Measurements from ENCODE around the gene VAV2.

VAV2 gene

DNA sequence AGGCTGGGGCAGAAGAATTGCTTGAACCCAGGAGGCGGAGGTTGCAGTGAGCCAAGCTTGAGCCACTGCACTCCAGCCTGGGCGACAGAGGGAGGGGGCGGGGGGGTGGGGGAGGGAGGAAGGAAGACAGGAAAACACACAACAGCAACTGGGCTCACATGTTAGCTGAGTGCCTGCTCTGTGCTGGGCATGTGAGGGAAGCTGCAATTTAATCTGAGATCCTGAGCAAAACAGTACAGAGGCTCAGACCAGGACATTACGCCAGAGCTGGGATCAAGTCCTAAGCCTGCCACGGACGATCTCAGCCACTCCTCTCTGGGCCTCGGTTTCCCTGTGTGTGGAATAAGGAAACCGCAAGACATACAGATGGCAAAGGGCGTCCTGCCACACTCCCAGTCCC, 119.1 kb downstream of the VAV2 start:
- no peak overlapping the region for H3K4me3 Mint-ChIP-seq
- H3K9me3 Mint-ChIP-seq, result no peaks in the 10 kb centered on the region
- H3K36me3 Mint-ChIP-seq (ENCODE audit: insufficient read depth), result no peaks in the 10 kb centered on the region
- H3K4me1 Mint-ChIP-seq (ENCODE audit: low read depth in 2 of 2), result peaks cover 13 to 14% of the 10 kb centered on the region in 2 donors
- ATAC-seq (replicated peaks) (no peak), DNase-seq (no peak)
- peaks cover 13 to 19% of the 10 kb centered on the region in 2 donors for H3K27me3 Mint-ChIP-seq
- H3K27ac Mint-ChIP-seq, result no peak overlapping the region

DNA sequence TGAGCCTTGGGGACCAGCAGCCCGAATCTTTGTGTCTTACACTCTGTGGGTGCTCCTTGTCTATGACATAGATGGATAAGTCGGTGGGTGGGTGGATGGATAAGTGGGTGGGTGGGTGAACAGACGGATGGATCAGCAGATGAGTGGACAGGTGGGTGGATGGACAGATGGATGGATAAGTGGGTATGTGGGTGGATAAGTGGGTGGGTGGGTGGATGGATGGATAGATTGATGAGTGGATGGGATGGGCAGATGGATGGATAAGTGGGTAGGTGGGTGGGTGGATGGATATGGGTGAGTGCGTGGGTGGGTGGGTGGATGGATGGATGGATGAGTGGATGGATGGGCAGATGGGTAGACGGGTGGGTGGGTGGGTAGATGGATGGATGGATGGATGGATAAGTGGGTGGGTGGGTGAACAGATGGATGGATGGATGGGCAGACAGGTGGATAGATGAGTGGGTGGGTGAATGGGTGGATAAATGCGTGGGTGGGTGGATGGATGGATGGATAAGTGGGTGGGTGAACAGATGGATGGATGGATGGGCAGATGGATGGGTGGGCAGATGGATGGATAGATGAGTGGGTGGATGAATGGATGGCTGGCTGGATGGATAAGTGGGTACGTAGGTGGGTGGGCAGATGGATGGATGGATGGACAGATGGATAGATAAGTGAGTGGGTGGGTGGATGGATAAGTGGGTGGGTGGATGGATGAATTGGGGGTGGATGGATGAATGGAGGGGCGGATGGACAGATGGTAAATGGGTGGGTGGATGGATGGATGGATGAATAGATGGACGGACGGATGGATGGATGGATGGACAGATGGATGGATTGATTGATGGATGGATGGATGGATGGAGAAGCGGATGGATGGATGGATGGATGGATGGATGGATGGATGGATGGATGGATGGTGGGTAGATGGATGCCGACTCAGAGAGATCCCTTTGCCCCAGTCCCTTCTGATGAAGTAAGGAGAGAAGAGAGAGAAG, 121.2 kb downstream of the VAV2 start:
- ATAC-seq (replicated peaks) (no peak), DNase-seq (no peak)
- H3K4me1 Mint-ChIP-seq (ENCODE audit: low read depth in 2 of 2), result peaks cover 8 to 14% of the 10 kb centered on the region in 2 donors
- no peak overlapping the region for H3K27ac Mint-ChIP-seq
- H3K9me3 Mint-ChIP-seq, result peaks cover 3 to 4% of the 10 kb centered on the region in 2 donors
- peaks cover 13 to 19% of the 10 kb centered on the region in 2 donors for H3K27me3 Mint-ChIP-seq
- no peaks in the 10 kb centered on the region for H3K36me3 Mint-ChIP-seq (ENCODE audit: insufficient read depth)
- H3K4me3 Mint-ChIP-seq, result no peak overlapping the region

DNA sequence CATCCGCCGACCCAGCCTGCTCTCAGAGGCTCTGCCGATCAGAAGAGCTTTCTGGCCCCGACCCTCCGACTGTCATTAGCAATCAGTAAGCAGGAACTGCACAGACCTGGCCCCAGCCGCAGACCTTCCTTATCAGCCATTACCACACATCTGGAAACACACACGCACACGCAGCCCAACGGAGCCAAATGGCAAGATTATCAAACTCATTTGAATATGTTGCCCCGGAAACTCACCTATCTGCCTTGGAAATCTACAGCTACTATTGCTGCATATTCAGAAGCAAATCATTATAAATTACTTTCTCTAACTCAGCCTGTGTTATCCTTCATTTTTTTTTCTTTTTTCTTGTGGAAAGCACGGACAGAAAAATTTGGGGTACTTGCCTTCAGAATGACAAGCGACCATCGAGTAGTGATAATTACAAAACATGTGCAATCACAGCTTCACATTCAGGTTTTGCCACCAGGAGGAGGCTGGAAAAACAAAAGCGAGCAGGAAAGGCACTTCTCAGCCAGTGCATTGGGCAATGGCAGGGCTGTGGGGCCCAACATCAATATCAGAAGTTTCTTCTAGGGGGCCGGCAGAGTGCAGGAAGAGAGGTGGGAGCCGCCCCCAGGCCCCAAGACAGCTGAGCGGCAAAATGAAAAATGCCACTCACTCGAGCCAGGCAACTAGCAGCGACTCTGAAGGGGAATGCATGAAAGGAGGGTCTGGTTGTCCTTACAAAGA, 122.3 kb downstream of the VAV2 start:
- Mint-ChIP-seq H3K9me3 (peaks cover 3 to 13% of the 10 kb centered on the region in 2 donors), H3K36me3 (ENCODE audit: insufficient read depth) (no peaks in the 10 kb centered on the region), H3K27ac (no peak overlapping the region), H3K27me3 (peaks cover 13 to 19% of the 10 kb centered on the region in 2 donors), H3K4me3 (peak overlapping the region in 1 of 2 donors; percentile 32), H3K4me1 (ENCODE audit: low read depth in 2 of 2) (peaks cover 7 to 14% of the 10 kb centered on the region in 2 donors)
- ATAC-seq (replicated peaks) (no peak), DNase-seq (no peak)

DNA sequence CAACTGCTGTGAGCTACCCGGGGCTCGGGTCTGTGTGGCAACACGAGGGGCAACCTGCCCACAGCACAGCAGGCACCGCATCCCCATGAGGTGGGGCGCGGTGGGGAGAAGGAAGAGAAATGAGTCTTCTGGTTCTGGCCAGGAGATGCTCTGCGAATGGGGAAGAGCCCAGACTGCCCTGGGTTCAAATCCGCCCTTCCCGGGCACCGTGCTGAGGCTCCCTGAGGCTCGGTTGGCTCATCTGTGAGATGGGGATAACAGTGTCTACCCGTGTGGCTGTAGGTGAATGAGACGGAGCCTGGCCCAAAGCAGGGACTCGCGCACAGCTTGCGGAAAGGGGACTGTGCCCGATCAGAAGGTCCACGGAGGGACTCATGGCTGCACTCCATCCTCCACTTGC, 123.9 kb downstream of the VAV2 start:
- peaks cover 3 to 13% of the 10 kb centered on the region in 2 donors for H3K9me3 Mint-ChIP-seq
- no peak overlapping the region for H3K27ac Mint-ChIP-seq
- peaks cover 7 to 14% of the 10 kb centered on the region in 2 donors for H3K4me1 Mint-ChIP-seq (ENCODE audit: low read depth in 2 of 2)
- H3K4me3 Mint-ChIP-seq, result no peak overlapping the region
- no peak for ATAC-seq (replicated peaks)
- H3K27me3 Mint-ChIP-seq, result peaks cover 13 to 19% of the 10 kb centered on the region in 2 donors
- H3K36me3 Mint-ChIP-seq (ENCODE audit: insufficient read depth), result no peaks in the 10 kb centered on the region
- no peak for DNase-seq

DNA sequence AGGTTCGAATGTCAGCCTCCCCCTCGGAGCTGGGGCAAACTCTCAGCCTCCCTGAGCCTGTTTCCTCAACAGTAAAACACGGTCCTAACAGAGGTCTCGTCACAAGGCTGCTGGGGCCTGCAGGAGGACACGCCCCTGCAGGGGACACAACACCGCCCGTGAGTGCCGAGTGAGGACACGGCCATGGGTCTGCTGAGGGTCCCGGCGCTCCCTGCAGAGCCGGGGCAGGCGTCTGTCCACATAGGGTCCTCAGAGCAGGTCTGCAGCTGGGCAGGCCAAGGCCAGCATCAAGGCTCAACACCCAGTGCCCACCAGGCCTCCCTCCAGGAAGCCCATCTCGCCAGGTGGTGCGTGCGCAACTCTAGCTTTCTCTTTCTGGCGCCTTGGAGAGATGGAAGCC, 125.2 kb downstream of the VAV2 start:
- Mint-ChIP-seq H3K36me3 (ENCODE audit: insufficient read depth) (no peaks in the 10 kb centered on the region), H3K9me3 (peaks cover 3 to 13% of the 10 kb centered on the region in 2 donors), H3K4me1 (ENCODE audit: low read depth in 2 of 2) (peaks cover 9 to 14% of the 10 kb centered on the region in 2 donors), H3K4me3 (no peak overlapping the region), H3K27me3 (peaks cover 13 to 19% of the 10 kb centered on the region in 2 donors), H3K27ac (no peak overlapping the region)
- ATAC-seq (replicated peaks), result no peak
- DNase-seq, result no peak

DNA sequence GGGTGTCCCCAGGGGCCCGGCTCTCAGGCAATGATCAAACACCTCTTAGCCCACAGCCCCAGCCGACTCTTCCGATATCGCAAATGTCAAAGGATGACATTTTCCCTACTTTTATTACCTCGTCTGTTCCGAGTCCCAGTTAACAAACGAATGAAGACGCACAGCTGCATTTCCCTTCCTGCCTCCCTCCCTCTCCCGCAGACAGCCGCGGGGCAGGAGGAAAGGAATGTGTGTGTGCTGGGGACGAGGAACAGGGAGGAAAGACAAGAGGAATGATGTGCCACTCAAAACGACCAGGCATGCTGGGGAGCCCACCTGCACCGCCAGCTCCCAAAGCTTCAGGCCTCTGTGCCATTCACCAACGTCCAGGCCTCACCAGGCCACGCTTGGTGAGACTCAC, 128.1 kb downstream of the VAV2 start:
- ATAC-seq (replicated peaks) (no peak), DNase-seq (no peak)

DNA sequence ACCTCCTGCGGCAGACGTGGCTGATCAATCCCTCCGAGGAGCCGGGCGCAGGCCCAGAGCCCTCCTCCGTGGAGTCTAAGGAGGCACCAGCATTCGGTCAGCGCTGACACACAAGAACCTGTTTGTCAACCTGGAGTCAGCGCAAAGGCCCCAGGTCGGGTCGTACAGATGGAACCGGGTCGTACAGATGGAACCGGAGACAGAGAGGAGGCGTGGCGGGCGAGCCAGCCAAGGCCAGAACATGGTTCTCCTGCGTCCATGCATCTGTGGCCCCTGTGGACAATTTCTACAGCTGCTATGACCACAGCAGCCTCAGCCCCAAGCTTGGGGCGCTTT, 128.9 kb downstream of the VAV2 start:
- H3K27ac Mint-ChIP-seq, result no peak overlapping the region
- no peak overlapping the region for H3K4me3 Mint-ChIP-seq
- H3K4me1 Mint-ChIP-seq (ENCODE audit: low read depth in 2 of 2), result peaks cover 0 to 2% of the 10 kb centered on the region in 2 donors
- H3K27me3 Mint-ChIP-seq, result no peaks in the 10 kb centered on the region
- H3K9me3 Mint-ChIP-seq, result peaks cover 3 to 13% of the 10 kb centered on the region in 2 donors
- ATAC-seq (replicated peaks) (no peak), DNase-seq (no peak)
- no peaks in the 10 kb centered on the region for H3K36me3 Mint-ChIP-seq (ENCODE audit: insufficient read depth)

More for the DNA sequence above, 128.1 kb downstream of the VAV2 start:
- no peak overlapping the region for H3K27ac Mint-ChIP-seq
- no peaks in the 10 kb centered on the region for H3K27me3 Mint-ChIP-seq
- H3K9me3 Mint-ChIP-seq, result peaks cover 3 to 13% of the 10 kb centered on the region in 2 donors
- H3K36me3 Mint-ChIP-seq (ENCODE audit: insufficient read depth), result no peaks in the 10 kb centered on the region
- H3K4me1 Mint-ChIP-seq (ENCODE audit: low read depth in 2 of 2), result peaks cover 0 to 2% of the 10 kb centered on the region in 2 donors
- no peak overlapping the region for H3K4me3 Mint-ChIP-seq

DNA sequence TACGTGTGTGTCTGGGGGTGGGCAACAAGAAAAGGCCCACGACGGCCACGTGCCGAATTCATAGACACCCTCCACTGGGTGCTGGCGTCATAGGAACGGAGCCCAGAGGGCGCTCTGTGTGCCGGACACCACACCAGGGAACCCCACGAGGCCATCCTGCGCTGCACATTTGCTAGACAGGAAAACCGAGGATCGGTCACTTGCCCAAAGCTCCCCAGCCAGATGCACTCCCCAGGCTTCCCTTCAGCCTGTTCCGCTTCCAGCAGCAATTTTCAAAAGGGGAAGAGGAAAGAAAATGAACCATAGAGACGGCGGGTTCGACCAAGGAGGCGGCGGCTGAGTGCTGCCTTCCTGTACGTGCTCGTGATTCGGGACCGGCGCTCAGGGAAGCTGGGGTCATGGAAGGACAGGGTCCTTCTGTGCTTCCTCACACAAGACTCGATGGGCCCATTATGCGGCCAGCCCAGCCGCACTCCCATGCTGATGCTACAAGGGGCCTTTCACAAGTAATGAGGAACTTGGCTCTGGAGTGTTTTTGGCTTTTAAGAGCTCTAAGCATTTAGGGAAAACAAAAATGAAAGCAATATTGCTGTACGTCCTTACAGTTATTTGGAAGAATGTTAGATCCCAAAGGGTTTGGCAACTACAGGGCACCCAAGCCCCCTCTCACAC, 129.4 kb downstream of the VAV2 start:
- DNase-seq, result no peak
- Mint-ChIP-seq H3K9me3 (peaks cover 3 to 13% of the 10 kb centered on the region in 2 donors), H3K27ac (no peak overlapping the region), H3K36me3 (ENCODE audit: insufficient read depth) (peaks cover 3% of the 10 kb centered on the region), H3K4me3 (no peak overlapping the region), H3K4me1 (ENCODE audit: low read depth in 2 of 2) (peaks cover 0 to 5% of the 10 kb centered on the region in 2 donors), H3K27me3 (no peaks in the 10 kb centered on the region)
- ATAC-seq (replicated peaks), result no peak

DNA sequence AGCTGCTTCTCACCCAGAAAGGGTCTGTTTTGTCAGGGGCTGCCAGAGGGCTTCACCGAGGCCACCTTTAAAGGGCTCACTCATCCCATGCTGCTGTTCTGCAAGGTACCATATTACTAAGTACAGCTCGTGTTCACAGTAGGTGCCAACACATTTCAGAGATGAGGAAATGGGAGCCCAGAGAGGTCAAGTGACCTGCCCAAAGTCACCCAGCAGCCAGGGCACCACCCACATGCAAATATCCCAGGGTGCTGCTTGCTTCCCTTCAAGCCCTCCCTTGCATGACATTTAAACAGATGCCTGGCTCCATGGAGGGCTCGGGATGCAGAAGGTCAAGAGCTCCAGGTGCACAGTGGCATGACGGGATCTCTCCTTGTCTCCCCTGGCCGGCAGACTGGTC, 130.4 kb downstream of the VAV2 start:
- no peak for ATAC-seq (replicated peaks)

DNA sequence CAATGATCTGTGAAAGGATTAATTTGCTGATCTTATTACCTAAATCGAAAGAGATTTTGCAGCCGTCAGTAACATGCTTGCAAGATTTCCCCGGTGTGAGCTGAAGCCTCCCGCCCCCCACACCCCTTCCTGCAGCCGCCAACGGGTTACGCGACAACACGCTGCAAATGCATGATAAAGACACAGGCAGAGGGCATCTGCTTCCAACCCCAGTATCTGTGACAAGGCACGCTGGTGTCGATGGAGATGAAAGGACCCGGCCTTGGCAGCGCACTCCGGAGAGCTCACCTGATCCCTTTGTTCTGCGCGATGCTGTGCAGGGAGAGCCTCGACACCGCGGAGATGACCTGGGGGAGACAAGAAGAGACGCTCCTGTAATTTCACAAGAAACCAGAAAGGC, 131.0 kb downstream of the VAV2 start:
- DNase-seq (no peak), ATAC-seq (replicated peaks) (no peak)
- H3K4me1 Mint-ChIP-seq (ENCODE audit: low read depth in 2 of 2), result peaks cover 0 to 5% of the 10 kb centered on the region in 2 donors
- H3K27me3 Mint-ChIP-seq, result no peaks in the 10 kb centered on the region
- H3K9me3 Mint-ChIP-seq, result peaks cover 2 to 11% of the 10 kb centered on the region in 2 donors
- H3K4me3 Mint-ChIP-seq, result no peak overlapping the region
- peaks cover 3% of the 10 kb centered on the region for H3K36me3 Mint-ChIP-seq (ENCODE audit: insufficient read depth)
- no peak overlapping the region for H3K27ac Mint-ChIP-seq

More for the DNA sequence above, 130.4 kb downstream of the VAV2 start:
- H3K4me3 Mint-ChIP-seq, result no peak overlapping the region
- H3K36me3 Mint-ChIP-seq (ENCODE audit: insufficient read depth), result peaks cover 3% of the 10 kb centered on the region
- H3K27me3 Mint-ChIP-seq, result no peaks in the 10 kb centered on the region
- H3K27ac Mint-ChIP-seq, result no peak overlapping the region
- peaks cover 0 to 5% of the 10 kb centered on the region in 2 donors for H3K4me1 Mint-ChIP-seq (ENCODE audit: low read depth in 2 of 2)
- peaks cover 3 to 13% of the 10 kb centered on the region in 2 donors for H3K9me3 Mint-ChIP-seq
- no peak for DNase-seq

DNA sequence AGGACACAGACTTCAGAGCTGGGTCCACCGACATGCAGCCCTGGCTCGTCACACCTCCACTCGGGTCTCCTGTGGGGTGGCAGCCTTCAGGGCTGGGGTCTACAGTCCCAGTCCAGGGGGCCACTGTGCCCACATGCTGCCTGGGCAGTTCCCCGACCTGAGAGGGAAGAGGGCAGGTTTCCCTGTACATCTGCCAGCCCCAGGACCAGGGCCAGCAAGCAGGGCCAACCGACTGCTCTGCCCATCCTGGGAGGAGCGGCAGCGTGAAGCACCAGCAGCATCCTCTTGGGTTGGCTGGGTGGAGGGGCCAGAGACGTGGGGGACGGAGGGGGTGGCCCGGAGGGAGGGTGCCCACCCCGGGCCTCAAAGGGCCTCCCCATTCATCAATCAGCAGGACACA, 133.4 kb downstream of the VAV2 start:
- no peaks in the 10 kb centered on the region for H3K27me3 Mint-ChIP-seq
- no peaks in the 10 kb centered on the region for H3K9me3 Mint-ChIP-seq
- no peak overlapping the region for H3K4me3 Mint-ChIP-seq
- DNase-seq (no peak), ATAC-seq (replicated peaks) (no peak)
- peaks cover 3% of the 10 kb centered on the region for H3K36me3 Mint-ChIP-seq (ENCODE audit: insufficient read depth)
- no peak overlapping the region for H3K27ac Mint-ChIP-seq
- H3K4me1 Mint-ChIP-seq (ENCODE audit: low read depth in 2 of 2), result peaks cover 0 to 6% of the 10 kb centered on the region in 2 donors

DNA sequence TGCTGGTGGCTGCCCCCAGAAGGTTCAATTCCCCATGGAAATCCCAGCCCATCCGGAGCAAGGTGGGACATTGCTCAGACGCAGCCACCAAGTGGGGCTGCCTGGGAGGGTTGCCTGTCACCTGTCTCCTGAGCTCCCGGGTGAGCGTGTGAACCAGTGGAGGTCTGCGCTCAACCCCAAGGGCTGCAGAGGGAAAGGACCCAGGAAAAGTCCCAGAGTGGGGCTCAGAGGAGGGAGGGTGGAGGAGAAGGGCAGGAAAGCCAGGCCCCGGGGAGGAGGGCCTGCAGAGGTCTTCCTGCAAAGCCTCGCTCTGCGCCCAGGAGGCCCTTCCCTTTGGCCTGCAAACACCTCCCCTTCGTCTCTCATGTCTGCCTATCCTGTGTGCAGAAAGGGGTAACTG, 134.5 kb downstream of the VAV2 start:
- no peak for DNase-seq
- Mint-ChIP-seq H3K27ac (no peak overlapping the region), H3K27me3 (no peaks in the 10 kb centered on the region), H3K36me3 (ENCODE audit: insufficient read depth) (peaks cover 3% of the 10 kb centered on the region), H3K9me3 (no peaks in the 10 kb centered on the region), H3K4me1 (ENCODE audit: low read depth in 2 of 2) (peaks cover 0 to 8% of the 10 kb centered on the region in 2 donors), H3K4me3 (no peak overlapping the region)
- ATAC-seq (replicated peaks), result no peak

DNA sequence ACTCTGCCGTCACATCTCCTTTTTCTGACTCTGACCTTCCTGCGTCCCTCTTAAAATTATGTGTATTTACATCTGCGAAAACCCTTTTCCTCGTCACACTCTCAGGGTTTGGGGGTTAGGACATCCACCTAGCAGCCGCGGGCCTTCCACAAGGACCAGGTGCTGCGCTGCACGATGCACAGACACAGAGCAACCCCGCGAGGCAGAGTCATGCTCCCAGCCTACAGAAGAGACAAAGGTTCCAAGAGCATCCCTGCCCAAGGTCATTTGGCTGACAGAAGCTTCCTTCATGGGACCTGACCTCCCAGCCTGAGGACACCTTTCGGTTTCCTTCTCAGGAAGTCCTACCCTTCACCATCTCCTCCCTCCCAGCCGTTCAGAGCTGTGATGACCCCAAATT, 135.3 kb downstream of the VAV2 start:
- Mint-ChIP-seq H3K9me3 (no peaks in the 10 kb centered on the region), H3K36me3 (ENCODE audit: insufficient read depth) (peaks cover 3% of the 10 kb centered on the region), H3K4me1 (ENCODE audit: low read depth in 2 of 2) (peaks cover 0 to 6% of the 10 kb centered on the region in 2 donors), H3K4me3 (no peak overlapping the region), H3K27ac (no peak overlapping the region), H3K27me3 (no peaks in the 10 kb centered on the region)
- DNase-seq, result no peak
- no peak for ATAC-seq (replicated peaks)
